Prostate gland (tissue), 2 donors: ENCODE data around the gene OPRM1. TPM values are rescaled to one million over a fixed set of nuclear protein-coding genes. Genes with fewer than 3 reads are reported as not detected.

Source experiments
- DNase-seq: peaks from one replicate; pipeline ENCODE4 v3.0.0-alpha.2; 2019; ENCODE audit warnings: low spot score
- H3K27ac ChIP-seq, 2 donors: fragments of 200-600 bp; sonication (generic); 2 replicates each; pipeline ENCODE4 v1.5.1; 2017 to 2019
- H3K27me3 ChIP-seq: fragments of 200-600 bp; sonication (generic); replicated peaks from 2 replicates; pipeline ENCODE4 v1.5.1; 2019; ENCODE audit not compliant: insufficient read depth
- H3K36me3 ChIP-seq, 2 donors: fragments of 200-600 bp; sonication (generic); 1 replicate in 1 of 2; 2 replicates in 1 of 2; pipeline versions ENCODE4 v1.5.1 to v1.8.1; 2017 to 2019
- H3K4me1 ChIP-seq: fragments of 200-600 bp; sonication (generic); replicated peaks from 2 replicates; pipeline ENCODE4 v1.5.1; 2019
- H3K4me3 ChIP-seq, 2 donors: fragments of 200-600 bp; sonication (generic); 2 replicates each; pipeline ENCODE4 v1.5.1; 2017 to 2019
- H3K9me3 ChIP-seq: fragments of 200-600 bp; sonication (generic); 2 replicates; pipeline ENCODE4 v1.5.1; 2017
- POLR2A ChIP-seq: fragments of 450-650 bp; IDR thresholded peaks from one replicate; pipeline ENCODE4 v1.6.1; 2016; ENCODE audit warnings: antibody characterized with exemption, mild to moderate bottlenecking
- POLR2AphosphoS5 ChIP-seq: sonication (generic); formaldehyde crosslinking; IDR thresholded peaks from one replicate; pipeline ENCODE4 v1.6.1; 2017; ENCODE audit warnings: antibody characterized with exemption
- WGBS: methylation state at CpG from one replicate; pipeline ENCODE4 v1.1.5; 2018; 5-methylcytosine and 5-hydroxymethylcytosine counted together
- intact Hi-C: fragments of 100-400 bp; cut with DNase I; formaldehyde crosslinking; loops from one replicate; pipeline ENCODE4 v1.14.2; 2022
- total RNA-seq, 2 donors: library from RNA; depleted of rRNA; stranded (reverse); fragments of >200 nt; gene quantifications; one replicate each; pipeline ENCODE4 v1.1.0, GENCODE V29; 2016
- TF ChIP-seq, protein P1 (sequence below), 4 experiments: fragments of 200-600 bp in 2 of 4; fragments of 450-650 bp in 2 of 4; sonication (generic) in 2 of 4; IDR thresholded peaks; 1 replicate in 3 of 4; 2 replicates in 1 of 4; pipeline ENCODE4 v1.5.1; 2016 to 2019; ENCODE audit warnings: antibody characterized with exemption in 4 of 4, mild to moderate bottlenecking in 2 of 4, moderate library complexity in 2 of 4

The OPRM1 gene
- total RNA-seq, 2 donors from 2014 or later, result not detected

DNA sequence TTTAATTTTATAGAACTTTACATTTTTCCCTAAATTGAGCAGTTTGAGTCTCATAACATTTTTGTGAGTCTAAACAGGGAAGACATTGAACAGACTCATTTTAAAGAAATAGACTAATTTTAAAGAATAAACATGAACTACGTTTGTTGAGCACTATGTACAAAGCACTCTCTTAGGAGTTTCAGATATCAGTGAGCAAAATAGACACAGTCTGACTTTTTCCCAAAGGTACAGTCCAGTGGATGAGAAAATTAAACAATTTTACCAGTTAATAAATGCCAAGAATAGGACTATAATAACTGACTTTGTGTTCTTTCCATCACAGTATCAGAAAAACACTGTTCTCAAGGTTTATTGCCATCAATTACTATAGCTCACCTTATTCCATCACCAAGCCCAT, 18.1 kb downstream of the OPRM1 start:
- Histone ChIP-seq H3K4me1 (no peaks in the 10 kb centered on the region), H3K27ac (no peak overlapping the region), H3K4me3 (no peak overlapping the region), H3K36me3 (no peaks in the 10 kb centered on the region), H3K27me3 (no peaks in the 10 kb centered on the region), H3K9me3 (no peaks in the 10 kb centered on the region)
- no peak for DNase-seq
- WGBS, result 36% methylated on average over 1 of the region's 1 CpG
- intact Hi-C loops, result no loop called here
- TF ChIP-seq, protein P1, sequence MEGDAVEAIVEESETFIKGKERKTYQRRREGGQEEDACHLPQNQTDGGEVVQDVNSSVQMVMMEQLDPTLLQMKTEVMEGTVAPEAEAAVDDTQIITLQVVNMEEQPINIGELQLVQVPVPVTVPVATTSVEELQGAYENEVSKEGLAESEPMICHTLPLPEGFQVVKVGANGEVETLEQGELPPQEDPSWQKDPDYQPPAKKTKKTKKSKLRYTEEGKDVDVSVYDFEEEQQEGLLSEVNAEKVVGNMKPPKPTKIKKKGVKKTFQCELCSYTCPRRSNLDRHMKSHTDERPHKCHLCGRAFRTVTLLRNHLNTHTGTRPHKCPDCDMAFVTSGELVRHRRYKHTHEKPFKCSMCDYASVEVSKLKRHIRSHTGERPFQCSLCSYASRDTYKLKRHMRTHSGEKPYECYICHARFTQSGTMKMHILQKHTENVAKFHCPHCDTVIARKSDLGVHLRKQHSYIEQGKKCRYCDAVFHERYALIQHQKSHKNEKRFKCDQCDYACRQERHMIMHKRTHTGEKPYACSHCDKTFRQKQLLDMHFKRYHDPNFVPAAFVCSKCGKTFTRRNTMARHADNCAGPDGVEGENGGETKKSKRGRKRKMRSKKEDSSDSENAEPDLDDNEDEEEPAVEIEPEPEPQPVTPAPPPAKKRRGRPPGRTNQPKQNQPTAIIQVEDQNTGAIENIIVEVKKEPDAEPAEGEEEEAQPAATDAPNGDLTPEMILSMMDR (IDR thresholded peaks at IDR 0.05), result no peak
- TF ChIP-seq POLR2AphosphoS5 (no peak), POLR2A (no peak)

- 77% methylated on average over 4 of the region's 4 CpGs for WGBS
- TF ChIP-seq POLR2A (no peak), POLR2AphosphoS5 (no peak)
- TF ChIP-seq, protein P1 (IDR thresholded peaks at IDR 0.05), result no peak
- no peak overlapping the region for H3K27ac ChIP-seq
- no peaks in the 10 kb centered on the region for H3K9me3 ChIP-seq
- H3K4me3 ChIP-seq, result no peak overlapping the region
- DNase-seq, result no peak
- no peaks in the 10 kb centered on the region for H3K4me1 ChIP-seq
- intact Hi-C loops, result no loop called here
- H3K27me3 ChIP-seq, result no peaks in the 10 kb centered on the region
- H3K36me3 ChIP-seq, result no peaks in the 10 kb centered on the region
Observed at GRCh38 chr6:154058963-154059680, 20.1 kb downstream of the OPRM1 start.

DNA sequence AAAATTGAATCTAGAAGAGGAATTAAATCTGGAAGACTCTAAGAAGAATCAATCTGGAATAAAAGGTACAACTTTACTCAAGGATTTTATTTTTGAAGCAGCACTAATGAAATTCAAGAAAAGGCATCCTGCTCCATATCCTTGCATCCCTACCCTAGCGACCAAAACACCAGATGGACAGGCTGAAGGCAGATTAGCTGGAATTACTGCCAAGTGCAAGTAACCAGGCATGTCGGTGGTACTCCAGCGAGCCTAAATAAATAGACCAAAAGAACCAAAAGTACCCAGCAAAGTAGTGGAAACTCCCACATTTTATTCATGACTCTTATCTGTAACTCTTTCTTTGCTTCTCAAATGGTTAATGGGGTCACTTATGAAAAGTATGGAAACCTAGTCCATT, 21.0 kb downstream of the OPRM1 start:
- H3K4me3 ChIP-seq, result no peak overlapping the region
- H3K9me3 ChIP-seq, result no peaks in the 10 kb centered on the region
- no peak for DNase-seq
- no peaks in the 10 kb centered on the region for H3K36me3 ChIP-seq
- H3K27me3 ChIP-seq, result no peaks in the 10 kb centered on the region
- intact Hi-C loops, result no loop called here
- WGBS, result 74% methylated on average over 3 of the region's 3 CpGs
- TF ChIP-seq POLR2AphosphoS5 (no peak), POLR2A (no peak)
- TF ChIP-seq, protein P1 (IDR thresholded peaks at IDR 0.05), result no peak
- no peak overlapping the region for H3K27ac ChIP-seq
- H3K4me1 ChIP-seq, result no peaks in the 10 kb centered on the region

GRCh38 chr6:154070041-154070440, 31.0 kb downstream of the OPRM1 start:
- TF ChIP-seq POLR2A, result no peak
- TF ChIP-seq POLR2AphosphoS5, result no peak
- TF ChIP-seq, protein P1 (IDR thresholded peaks at IDR 0.05), result no peak
- 76% methylated on average over 2 of the region's 2 CpGs for WGBS

DNA sequence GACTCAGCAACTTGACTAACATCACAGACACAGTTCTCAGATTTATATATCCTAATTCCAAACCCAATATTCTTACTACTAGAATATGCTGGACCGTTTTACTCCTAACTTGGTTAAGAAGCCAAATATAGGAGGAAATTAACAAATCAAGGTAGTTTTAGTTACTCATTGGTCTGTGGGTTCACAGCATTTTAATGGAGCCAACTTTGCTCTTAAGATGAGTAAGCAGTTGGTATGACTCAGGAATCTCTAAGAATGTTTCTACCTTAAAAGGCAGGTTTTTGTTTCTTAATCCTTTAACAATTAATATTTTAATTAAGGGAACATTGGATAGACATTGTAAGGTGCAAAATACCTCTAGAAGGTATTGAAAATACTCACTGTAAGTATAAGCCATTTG, 31.6 kb downstream of the OPRM1 start:
- no peak for DNase-seq
- H3K36me3 ChIP-seq, result no peaks in the 10 kb centered on the region
- H3K9me3 ChIP-seq, result no peaks in the 10 kb centered on the region
- intact Hi-C loops, result no loop called here
- H3K27me3 ChIP-seq, result no peaks in the 10 kb centered on the region
- 68% methylated on average over 1 of the region's 1 CpG for WGBS
- TF ChIP-seq, protein P1 (IDR thresholded peaks at IDR 0.05), result no peak
- TF ChIP-seq POLR2AphosphoS5, result no peak
- no peak for TF ChIP-seq POLR2A
- H3K27ac ChIP-seq, result no peak overlapping the region
- H3K4me3 ChIP-seq, result no peak overlapping the region
- no peaks in the 10 kb centered on the region for H3K4me1 ChIP-seq

More at GRCh38 chr6:154070041-154070440, 31.0 kb downstream of the OPRM1 start:
- Histone ChIP-seq H3K4me3 (no peak overlapping the region), H3K27me3 (no peaks in the 10 kb centered on the region), H3K9me3 (no peaks in the 10 kb centered on the region), H3K27ac (no peak overlapping the region), H3K36me3 (no peaks in the 10 kb centered on the region), H3K4me1 (no peaks in the 10 kb centered on the region)
- intact Hi-C loops, result no loop called here
- no peak for DNase-seq
